ENCODE data around the gene SF3A2.

The SF3A2 gene

DNA sequence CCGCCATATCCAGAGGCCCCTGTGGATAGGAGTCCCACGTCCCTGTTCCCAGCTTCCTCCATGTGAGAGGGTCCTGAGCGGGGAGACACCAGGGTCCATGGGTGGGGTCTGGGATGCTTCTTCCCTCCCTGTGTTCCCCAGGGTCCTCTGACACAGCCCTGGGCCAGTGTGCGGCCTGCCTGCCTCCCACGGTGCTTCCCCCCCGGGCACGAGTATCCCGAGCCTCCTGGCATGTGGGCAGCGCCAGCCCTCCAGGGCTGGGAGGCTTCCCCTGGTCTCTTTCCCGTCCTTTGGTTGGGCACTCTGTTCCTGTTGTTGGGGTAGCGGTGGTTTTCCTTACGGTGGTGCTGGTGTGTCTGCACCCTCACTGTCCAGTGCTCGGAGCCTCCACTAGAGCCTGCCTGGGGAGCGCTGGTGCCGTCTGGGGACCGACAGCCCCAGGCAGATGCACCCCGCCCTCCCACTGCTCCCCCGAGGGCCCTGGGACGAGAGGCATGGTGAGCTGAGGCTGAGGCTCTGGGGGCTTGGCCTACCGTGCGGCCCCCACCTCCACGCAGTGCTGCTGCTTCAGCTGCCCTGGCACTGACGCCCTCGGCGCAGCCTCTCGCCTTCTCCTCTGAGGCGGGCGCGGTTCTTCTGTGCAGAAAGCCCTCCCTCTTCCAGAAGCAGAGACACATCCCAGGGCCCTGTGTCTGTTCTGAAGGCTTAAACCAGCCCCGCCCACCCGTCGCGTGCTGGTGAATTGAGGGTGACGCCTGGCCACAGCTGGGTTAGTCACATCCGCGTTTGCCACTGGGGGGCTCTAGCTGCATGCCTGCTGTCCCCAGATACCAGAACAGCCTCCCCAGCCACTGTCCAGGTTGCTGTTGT, 28.4 kb upstream of the SF3A2 start:
- no peak for DNase-seq

GRCh38 chr19:2208975-2209374, 27.6 kb upstream of the SF3A2 start:
- no peak for DNase-seq

DNA sequence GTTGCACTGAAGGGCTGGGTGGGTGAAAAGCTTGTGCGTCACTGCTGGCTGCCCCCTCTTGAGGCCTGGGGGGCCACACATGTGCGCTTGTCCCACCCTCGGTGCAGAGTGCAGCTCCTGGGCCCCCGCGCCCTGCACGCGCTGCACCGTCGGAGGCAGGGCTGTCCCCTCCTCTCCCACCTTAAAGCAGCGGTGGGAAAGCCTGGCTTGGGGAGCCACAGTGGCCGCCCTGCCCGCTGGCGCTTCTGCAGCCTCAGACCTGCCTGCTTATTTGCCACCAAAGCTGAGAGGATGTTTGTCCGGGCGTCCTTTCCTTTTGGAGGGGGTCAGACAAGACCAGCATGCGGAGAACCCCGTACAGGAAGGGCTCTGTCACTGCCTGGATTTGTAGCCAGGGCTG, 27.2 kb upstream of the SF3A2 start:
- no peak for DNase-seq

GRCh38 chr19:2210206-2210605, 26.4 kb upstream of the SF3A2 start:
- no peak for DNase-seq

DNA sequence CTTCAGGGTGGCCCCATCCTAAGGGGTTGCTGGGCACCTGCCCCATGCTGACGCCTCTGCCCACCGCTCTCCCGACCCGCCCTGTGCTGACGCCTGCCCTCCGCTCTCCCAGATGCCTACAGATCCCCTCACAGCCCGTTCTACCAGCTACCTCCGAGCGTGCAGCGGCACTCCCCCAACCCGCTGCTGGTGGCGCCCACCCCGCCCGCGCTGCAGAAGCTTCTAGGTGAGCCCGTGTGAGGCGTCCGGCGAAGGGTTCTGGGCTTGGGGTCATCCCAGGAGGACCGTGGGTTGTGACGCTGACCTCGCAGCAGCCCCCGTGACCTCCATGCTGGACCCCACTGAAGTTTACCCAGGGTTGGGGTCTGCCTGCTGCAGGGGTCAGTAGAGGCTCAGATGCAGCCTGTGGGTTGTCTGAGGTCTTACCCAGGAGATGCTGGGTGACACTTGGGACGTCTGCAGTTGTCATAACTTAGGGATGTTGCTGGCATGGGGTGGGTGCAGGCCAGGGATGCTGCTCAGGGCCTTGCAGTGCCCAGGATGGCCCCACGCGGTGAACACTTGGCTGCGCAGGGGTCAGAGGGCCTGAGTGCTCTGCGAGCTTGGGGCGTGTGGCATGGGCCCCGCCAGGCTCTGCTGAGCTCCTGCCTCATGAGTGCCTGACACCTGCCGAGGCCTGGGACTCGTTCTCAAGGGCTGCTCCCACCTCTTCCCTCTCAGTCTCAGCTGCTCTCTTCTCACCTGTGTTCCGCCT, 25.5 kb upstream of the SF3A2 start:
- no peak for DNase-seq

DNA sequence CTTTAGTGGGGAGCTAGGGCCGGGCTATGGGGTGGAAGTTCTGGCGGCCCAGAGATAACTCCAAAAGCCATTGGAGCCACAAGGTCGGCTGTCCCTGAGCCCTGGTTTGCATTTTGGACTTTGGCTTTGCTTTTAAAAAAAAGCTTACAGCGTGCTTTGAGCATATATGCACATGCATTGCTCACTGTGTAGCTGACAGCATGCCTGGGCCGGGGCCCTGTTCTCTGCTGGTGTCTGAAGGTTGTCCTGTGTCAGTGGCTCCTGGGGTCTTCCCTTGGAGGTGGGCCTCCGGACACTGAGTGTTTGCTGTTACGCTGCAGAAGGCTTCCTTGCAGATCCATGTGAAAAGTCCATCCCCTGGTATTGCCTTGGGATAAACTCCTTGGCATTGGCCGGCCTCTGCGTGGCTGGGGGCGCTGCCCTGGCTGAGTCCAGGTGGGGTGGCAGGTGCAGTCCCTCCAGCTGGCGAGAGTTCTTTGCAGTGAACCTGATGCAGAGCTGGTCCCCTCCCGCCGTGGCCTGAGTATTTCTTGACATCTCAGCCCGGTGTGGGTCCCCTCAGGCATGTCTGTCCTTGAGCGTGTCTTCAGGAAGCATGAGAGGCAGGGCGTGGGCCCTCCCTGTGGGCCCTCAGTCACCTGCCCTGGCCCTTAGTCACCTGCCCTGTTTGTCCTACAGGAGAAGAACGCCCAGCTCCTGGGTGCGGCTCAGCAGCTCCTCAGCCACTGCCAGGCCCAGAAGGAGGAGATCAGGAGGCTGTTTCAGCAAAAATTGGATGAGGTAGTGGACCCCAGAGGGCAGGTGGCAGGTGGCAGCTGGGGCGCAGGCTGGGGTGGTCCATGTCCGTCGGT, 23.5 kb upstream of the SF3A2 start:
- DNase-seq, result no peak

DNA sequence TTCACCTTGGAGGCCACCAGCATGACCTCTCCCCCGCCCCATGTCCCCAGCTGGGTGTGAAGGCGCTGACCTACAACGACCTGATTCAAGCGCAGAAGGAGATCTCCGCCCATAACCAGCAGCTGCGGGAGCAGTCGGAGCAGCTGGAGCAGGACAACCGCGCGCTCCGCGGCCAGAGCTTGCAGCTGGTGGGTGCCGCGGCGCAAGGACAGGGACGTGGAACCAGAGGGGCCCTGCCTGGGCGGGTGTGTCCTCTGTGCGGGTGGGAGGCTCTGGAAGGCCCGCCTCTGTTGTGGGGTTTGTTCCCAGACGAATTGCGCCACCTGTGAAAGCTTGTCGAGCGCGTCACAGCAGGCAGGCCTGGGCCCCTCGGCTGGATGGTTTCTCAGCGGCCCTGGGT, 22.8 kb upstream of the SF3A2 start:
- no peak for DNase-seq

DNA sequence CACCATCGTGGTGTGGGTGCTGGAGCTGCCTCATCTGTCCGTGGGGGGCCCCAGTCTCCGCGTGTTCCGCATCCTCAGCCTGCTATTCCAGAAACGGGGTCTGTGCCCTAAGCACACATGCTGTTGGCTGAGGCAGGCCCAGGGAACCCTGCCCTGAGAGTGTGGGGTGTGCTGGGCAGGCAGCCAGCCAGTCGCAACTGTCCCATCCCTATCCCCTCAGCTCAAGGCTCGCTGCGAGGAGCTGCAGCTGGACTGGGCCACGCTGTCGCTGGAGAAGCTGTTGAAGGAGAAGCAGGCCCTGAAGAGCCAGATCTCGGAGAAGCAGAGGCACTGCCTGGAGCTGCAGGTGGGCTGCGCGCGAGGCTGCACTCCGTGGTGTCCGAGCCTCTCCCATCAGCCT, 22.4 kb upstream of the SF3A2 start:
- DNase-seq, result no peak

- no peak for DNase-seq
Measured at GRCh38 chr19:2215281-2215751, 21.3 kb upstream of the SF3A2 start.

DNA sequence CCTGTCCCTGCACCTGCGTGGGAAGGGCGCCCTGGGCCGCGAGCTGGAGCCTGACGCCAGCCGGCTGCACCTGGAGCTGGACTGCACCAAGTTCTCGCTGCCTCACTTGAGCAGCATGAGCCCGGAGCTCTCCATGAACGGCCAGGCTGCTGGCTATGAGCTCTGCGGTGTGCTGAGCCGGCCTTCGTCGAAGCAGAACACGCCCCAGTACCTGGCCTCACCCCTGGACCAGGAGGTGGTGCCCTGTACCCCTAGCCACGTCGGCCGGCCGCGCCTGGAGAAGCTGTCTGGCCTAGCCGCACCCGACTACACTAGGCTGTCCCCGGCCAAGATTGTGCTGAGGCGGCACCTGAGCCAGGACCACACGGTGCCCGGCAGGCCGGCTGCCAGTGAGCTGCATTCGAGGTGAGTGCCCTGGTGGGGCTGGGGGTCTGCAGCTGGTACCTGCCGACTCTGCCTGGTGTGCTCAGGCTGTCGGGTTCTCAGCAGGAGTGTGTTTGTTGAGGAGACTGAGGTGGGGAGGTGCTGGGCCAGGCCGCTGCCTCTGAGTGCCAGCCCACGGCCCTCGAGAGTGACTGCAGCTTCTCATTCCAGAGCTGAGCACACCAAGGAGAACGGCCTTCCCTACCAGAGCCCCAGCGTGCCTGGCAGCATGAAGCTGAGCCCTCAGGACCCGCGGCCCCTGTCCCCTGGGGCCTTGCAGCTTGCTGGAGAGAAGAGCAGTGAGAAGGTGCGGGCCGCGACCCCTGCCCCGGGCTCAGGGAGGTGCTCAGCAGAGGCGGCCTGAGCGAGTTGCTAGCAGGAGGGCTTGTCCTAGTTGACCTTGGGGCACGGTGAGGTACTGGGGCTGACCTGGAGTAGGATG, 20.0 kb upstream of the SF3A2 start:
- no peak for DNase-seq

- DNase-seq, result no peak
Measured at GRCh38 chr19:2217591-2217990, 19.0 kb upstream of the SF3A2 start.

- DNase-seq, result no peak
Measured at GRCh38 chr19:2219726-2220125, 16.9 kb upstream of the SF3A2 start.

- no peak for DNase-seq
Measured at GRCh38 chr19:2221250-2221831, 15.3 kb upstream of the SF3A2 start.

GRCh38 chr19:2221918-2222317, 14.7 kb upstream of the SF3A2 start:
- DNase-seq, result no peak

- no peak for DNase-seq
Measured at GRCh38 chr19:2223391-2223790, 13.2 kb upstream of the SF3A2 start.

- no peak for DNase-seq
Measured at GRCh38 chr19:2223959-2224358, 12.7 kb upstream of the SF3A2 start.

- DNase-seq, result no peak
Measured at GRCh38 chr19:2224754-2225349, 11.8 kb upstream of the SF3A2 start.

- DNase-seq, result no peak
Measured at GRCh38 chr19:2225415-2226050, 11.1 kb upstream of the SF3A2 start.

- DNase-seq, result no peak
Measured at GRCh38 chr19:2226051-2226839, 10.4 kb upstream of the SF3A2 start.

- no peak for DNase-seq
Measured at GRCh38 chr19:2226840-2227360, 9.7 kb upstream of the SF3A2 start.

All from Kasumi-1 (cell line).